Activated CD4-positive, alpha-beta T cell treated with anti-CD3 and anti-CD28 coated beads, Interleukin-2, amount 50 U/mL, for 1 hour (primary cell): ENCODE data around the gene TMEM131L.
A peak's percentile ranks its signal among the peaks of the same experiment; 100 is the strongest.
"Not testable (repeated sequence)": the region's sequence is repeated elsewhere in the genome, so short reads cannot be mapped to it uniquely, and the experiment has no call there.

Experiments used
- DNase-seq: peaks from one replicate; pipeline ENCODE4 v3.0.0-alpha.2; 2020

TMEM131L gene

GRCh38 chr4:153448003-153448731, 18.0 kb upstream of the TMEM131L start:
- no peak for DNase-seq

GRCh38 chr4:153449338-153449737, 16.8 kb upstream of the TMEM131L start:
- no peak for DNase-seq

DNA sequence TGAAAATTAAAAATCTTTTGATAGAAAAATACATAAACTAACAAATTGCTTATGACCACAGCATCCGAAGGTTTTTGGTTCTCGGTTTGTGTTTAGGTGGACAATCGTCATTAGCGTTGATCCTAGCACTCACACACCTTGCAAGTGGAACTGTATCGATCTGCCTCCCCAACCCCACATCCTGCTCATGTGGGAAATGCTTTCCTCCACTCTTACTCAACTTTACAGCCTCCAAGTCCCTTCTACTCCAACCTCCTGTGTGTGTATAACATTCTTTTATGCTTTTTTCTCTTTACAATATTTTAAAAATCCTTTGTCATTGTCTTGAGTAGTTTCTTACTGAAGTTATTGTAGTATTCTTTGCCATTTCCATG, 15.6 kb upstream of the TMEM131L start:
- no peak for DNase-seq

DNA sequence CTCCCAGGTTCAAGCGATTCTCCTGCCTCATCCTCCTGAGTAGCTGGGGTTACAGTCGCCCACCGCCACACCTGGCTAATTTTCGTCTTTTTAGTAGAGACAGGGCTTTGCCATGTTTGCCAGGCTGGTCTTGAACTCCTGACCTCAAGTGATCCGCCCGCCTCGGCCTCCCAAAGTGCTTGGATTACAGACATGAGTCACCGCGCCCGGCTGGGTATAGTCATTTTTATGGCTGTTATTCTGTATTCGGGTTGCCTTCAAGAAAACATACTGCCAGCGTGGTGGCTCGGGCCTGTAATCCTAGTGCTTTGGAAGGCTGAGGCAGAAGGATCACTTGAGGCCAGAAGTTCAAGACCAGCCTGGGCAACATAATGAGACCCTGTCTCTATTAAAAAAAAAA, 15.0 kb upstream of the TMEM131L start:
- DNase-seq: not testable (repeated sequence)

GRCh38 chr4:153451911-153452657, 14.1 kb upstream of the TMEM131L start:
- no peak for DNase-seq

DNA sequence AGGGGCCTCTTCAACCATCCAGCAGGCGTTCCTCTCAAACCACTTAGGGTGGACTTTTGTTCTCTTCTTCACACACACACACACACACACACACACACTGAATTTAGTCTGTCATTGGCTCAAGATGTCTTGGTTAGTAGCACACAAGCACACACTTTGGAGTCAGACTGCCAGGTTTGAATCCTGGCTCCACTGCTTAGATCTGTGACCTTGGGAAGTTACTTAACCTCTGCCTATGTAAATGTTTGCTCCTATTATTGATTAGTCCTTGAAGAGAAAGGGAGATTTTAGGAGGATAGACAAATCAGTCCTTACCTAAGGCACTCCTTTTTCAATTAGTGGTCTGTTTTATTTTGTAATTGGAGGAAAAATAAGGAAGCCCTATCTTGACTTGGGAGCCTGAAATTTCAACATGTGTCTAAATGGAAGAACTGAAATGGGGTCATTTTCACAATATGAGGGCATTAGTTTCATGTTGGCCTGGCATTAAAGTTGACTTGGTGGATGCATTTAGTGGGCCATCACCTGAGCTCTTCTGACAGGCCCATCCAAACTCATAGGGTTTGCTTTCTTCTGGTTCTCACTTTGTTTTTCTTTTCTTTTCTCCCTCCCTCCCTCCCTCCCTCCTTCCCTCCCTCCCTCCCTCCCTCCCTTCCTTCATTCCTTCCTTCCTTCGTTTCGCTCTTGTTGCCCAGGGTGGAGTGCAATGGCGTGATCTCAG, 13.3 kb upstream of the TMEM131L start:
- DNase-seq: no peak

- DNase-seq: no peak
Measured at GRCh38 chr4:153453402-153453801, 12.8 kb upstream of the TMEM131L start.

DNA sequence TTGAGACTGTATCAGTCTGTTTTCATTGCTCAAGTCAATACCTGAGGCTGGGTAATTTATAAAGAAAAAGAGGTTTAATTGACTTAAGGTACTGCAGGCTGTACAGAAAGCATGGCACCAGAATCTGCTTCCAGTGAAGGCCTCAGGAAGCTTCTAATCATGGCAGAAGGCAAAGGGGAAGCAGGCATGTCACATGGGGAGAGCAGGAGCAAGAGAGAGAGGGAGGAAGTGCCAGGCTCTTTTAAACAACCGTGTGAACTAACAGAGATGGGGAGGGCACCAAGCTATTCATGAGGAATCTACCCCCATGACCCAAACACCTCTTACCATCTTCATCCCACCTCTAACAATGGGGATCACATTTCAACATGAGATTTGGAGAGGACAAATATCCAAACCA, 7.2 kb upstream of the TMEM131L start:
- no peak for DNase-seq

GRCh38 chr4:153461549-153461948, 4.6 kb upstream of the TMEM131L start:
- DNase-seq: not testable (repeated sequence)

- no peak for DNase-seq
Measured at GRCh38 chr4:153464068-153464467, 2.1 kb upstream of the TMEM131L start.

- no peak for DNase-seq
Measured at GRCh38 chr4:153465140-153465539, 1.0 kb upstream of the TMEM131L start.

DNA sequence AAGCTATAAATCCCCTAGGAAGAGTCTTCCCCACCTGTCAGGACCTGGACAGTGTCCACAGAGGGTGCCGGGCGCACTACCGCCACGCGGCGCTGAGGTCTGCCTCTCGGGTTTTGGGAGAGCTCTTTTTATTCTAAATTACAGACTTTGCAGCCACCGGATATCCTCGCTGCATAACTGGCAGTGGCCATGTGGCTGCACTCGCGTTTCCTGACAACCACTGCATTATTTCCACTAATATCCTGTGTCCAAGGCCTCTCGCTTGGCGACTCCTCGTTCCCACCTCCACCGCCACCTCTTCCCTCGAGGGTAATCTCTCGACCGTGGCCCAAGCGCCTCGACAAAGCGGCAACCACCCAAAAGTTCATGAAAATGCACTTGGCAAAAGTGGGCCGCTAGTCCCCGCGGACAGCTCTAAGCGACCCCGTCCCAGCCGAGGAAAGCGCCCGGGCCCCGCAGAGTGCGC, 512 bp upstream of the TMEM131L start:
- DNase-seq: peak; percentile 19

DNA sequence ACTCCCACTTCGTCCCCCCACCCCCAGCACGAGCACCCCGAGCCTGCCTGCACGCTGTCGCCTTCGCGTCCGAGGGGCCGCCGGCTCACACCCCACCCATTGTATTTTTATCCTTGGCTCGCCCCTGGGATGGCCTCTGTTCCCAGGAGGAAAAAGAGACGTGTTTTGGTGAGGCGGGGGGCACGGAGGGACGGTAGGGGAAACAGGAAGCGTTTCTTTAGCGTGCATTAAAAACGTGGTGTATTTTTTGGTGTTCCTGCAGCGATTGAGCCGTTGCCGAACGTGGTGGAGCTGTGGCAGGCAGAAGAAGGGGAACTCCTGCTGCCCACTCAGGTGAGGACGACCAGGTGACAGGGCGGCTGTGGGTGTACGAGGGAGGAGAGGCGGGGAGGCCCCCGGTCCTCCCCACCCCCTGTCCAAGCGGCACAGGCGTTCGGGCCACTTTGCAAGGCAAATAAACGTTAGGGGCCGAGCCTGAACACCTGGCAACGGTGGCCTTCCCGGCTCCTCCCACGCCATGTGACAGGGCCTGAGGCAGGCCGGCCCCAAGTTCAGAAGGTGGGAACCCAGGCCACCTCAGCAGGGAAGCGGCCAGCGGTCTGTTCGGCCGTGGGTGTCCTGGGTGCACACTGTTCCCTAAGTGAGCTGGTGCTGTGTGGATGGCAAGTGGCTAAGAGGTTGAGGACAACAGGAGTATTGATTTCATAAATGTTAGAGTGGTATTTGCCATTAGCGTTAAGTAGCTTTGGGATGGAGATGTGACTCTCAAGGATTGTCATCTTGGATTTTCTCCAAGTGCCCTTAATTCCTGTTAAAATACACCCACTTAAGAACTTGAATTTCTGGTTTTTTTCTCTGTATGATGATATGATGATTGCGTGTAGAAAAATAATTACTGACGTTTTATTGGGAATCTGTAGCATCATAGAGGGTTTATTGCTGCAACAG, 1.1 kb downstream of the TMEM131L start:
- peak; percentile 23 for DNase-seq

DNA sequence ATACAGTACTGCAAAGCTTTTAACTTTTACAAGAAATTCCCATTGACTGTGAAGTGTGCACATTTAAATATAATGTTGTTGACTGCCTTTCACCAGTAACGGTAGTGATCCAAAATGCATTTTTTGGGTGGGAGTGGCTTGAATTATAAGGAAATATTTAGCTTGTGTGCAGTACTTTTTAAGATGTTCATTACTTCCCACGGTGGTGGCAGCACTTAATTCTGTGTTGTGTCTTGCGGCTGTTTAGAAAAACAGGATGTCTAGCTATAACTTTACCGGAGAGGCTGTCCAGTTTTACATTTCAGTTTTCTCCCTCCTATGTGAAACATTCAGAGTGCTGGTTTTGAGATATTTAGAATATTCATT, 1.7 kb downstream of the TMEM131L start:
- peak; percentile 18 for DNase-seq

GRCh38 chr4:153468587-153468986, 2.4 kb downstream of the TMEM131L start:
- peak; percentile 20 for DNase-seq

GRCh38 chr4:153469031-153469430, 2.9 kb downstream of the TMEM131L start:
- no peak for DNase-seq

DNA sequence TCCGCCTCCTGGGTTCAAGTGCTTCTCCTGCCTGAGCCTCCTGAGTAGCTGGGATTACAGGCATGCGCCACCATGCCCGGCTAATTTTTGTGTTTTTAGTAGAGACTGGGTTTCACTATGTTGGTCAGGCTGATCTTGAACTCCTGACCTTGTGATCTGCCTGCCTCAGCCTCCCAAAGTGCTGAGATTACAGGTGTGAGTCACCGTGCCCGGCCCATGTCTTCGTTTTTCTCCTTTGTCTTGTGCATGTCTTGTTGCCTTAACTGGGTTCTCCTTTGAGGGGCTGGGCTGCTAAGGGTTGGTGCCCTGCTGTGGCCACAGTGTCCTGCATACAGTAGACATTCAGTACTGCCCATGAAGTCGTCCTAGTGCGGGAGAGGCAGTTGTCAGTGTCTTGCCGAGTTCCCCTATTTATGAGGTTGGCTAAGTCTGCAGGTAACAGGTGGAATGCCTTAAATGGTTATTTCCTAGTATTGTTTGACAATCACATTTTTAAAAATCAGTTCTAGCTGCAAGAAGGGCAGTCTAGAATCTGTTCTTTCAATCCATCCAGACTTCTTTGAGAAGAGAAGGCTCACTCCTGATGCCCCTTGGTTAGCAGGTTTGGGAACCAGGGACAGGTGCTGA, 5.0 kb downstream of the TMEM131L start:
- DNase-seq: peak; percentile 24

- peak; percentile 53 for DNase-seq
Measured at GRCh38 chr4:153471698-153472093, 5.5 kb downstream of the TMEM131L start.

- no peak for DNase-seq
Measured at GRCh38 chr4:153472122-153473037, 6.2 kb downstream of the TMEM131L start.

- no peak for DNase-seq
Measured at GRCh38 chr4:153474251-153474650, 8.1 kb downstream of the TMEM131L start.
